ENCODE data around the gene COL23A1.

COL23A1 gene

DNA sequence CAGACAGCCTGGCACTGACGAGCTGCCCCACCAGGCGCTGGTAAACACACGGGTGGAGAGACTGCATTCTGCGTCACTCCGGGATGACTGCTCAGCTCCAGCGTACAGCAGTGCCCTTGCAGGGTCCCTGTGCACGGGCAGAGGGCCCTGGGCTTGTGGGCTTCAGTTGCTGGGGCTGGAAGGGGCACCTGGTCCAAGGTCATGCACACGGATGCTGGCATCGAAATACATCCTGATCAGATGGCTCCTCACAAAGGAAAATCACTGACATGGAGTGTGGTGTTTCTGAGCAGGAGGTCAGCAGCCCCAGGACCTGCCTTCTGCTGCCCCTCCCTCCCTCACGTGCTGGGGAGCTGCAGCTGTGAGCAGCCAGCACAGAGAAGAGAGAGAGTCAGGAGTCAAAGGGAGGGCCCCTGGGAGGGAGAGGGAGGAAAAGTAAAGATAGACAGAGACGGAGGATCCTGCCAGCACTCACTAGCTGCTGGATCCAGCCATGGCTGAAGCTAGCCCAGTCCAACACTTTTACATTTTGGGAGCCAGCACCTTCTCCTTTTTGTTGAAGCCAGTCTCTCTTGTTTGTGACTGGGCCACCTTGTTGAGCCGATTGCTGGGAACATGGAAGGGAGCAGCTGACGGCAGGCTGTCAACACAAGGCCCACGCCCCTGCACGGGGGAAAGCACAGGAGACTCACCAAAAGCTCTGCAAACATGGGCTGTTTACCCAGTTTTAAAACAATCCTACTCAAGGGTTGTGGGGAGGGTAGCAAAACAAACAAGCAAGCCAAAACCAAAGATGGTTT lies 191.1 kb downstream of the COL23A1 start:
- H3K4me3 ChIP-seq (ENCODE audit: low read depth, low read length), result no peak overlapping the region
- TF ChIP-seq ZBTB20 (tag by site-specific recombination; IDR thresholded peaks at IDR 0.05) (no peak), ZIC2 (tag by site-specific recombination; IDR thresholded peaks at IDR 0.05) (peak; percentile 29; the same call in 1 of the 2 replicates)
- ChIA-PET CTCF (no interaction called here), POLR2A (no interaction called here)
- H3K27ac ChIP-seq (ENCODE audit: extremely low read depth, low read depth, low read length), result no peak overlapping the region
- no peaks in the 10 kb centered on the region for H3K4me1 ChIP-seq (ENCODE audit: control insufficient read depth, insufficient read depth, low read length)
- no peaks in the 10 kb centered on the region for H3K9me3 ChIP-seq (ENCODE audit: control insufficient read depth, insufficient read depth, low read depth, low read length)
- H3K36me3 ChIP-seq (ENCODE audit: control insufficient read depth in 2 of 2, insufficient read depth in 1 of 2, low read length in 2 of 2), result no peaks in the 10 kb centered on the region

GRCh38 chr5:178396796-178397720 lies 193.1 kb downstream of the COL23A1 start:
- H3K4me1 ChIP-seq (ENCODE audit: control insufficient read depth, insufficient read depth, low read length), result no peaks in the 10 kb centered on the region
- H3K9me3 ChIP-seq (ENCODE audit: control insufficient read depth, insufficient read depth, low read depth, low read length), result no peaks in the 10 kb centered on the region
- H3K4me3 ChIP-seq (ENCODE audit: low read depth, low read length), result no peak overlapping the region
- H3K36me3 ChIP-seq (ENCODE audit: control insufficient read depth in 2 of 2, insufficient read depth in 1 of 2, low read length in 2 of 2), result no peaks in the 10 kb centered on the region
- ChIA-PET CTCF (no interaction called here), POLR2A (no interaction called here)
- TF ChIP-seq PATZ1 (tag by site-specific recombination; IDR thresholded peaks at IDR 0.05), result no peak
- no peak for TF ChIP-seq ZFHX2 (tag by site-specific recombination; conservative IDR thresholded peaks at IDR 0.05)
- no peak for TF ChIP-seq ZNF626 (tag by site-specific recombination; IDR thresholded peaks at IDR 0.05)
- no peak for TF ChIP-seq GFI1B (tag by site-specific recombination; IDR thresholded peaks at IDR 0.05)
- TF ChIP-seq ZNF174 (tag by site-specific recombination; IDR thresholded peaks at IDR 0.05), result no peak
- TF ChIP-seq ZSCAN30 (tag by site-specific recombination; IDR thresholded peaks at IDR 0.05), result no peak
- TF ChIP-seq OSR2 (tag by site-specific recombination; IDR thresholded peaks at IDR 0.05), result no peak
- TF ChIP-seq MYNN (tag by site-specific recombination; IDR thresholded peaks at IDR 0.05; ENCODE audit: borderline replicate concordance), result no peak
- TF ChIP-seq ZBTB48 (tag by site-specific recombination; IDR thresholded peaks at IDR 0.05), result no peak
- no peak for TF ChIP-seq ZNF692 (tag by site-specific recombination; IDR thresholded peaks at IDR 0.05)
- H3K27ac ChIP-seq (ENCODE audit: extremely low read depth, low read depth, low read length), result no peak overlapping the region

- H3K4me1 ChIP-seq (ENCODE audit: control insufficient read depth, insufficient read depth, low read length), result no peaks in the 10 kb centered on the region
- ChIA-PET CTCF (interaction anchor here (0.6 kb wide), 1 partner anchor 89 kb away, joined by 8 read pairs; no protein-coding TSS in a partner anchor), POLR2A (interaction anchor here (0.6 kb wide), 1 partner anchor 11 kb away, joined by 4 read pairs; no protein-coding TSS in a partner anchor)
- H3K9me3 ChIP-seq (ENCODE audit: control insufficient read depth, insufficient read depth, low read depth, low read length), result no peaks in the 10 kb centered on the region
- no peak overlapping the region for H3K27ac ChIP-seq (ENCODE audit: extremely low read depth, low read depth, low read length)
- no peak overlapping the region for H3K4me3 ChIP-seq (ENCODE audit: low read depth, low read length)
- no peaks in the 10 kb centered on the region for H3K36me3 ChIP-seq (ENCODE audit: control insufficient read depth in 2 of 2, insufficient read depth in 1 of 2, low read length in 2 of 2)
- no peak for TF ChIP-seq ZNF621 (tag by site-specific recombination; IDR thresholded peaks at IDR 0.05)
- TF ChIP-seq, protein P1, sequence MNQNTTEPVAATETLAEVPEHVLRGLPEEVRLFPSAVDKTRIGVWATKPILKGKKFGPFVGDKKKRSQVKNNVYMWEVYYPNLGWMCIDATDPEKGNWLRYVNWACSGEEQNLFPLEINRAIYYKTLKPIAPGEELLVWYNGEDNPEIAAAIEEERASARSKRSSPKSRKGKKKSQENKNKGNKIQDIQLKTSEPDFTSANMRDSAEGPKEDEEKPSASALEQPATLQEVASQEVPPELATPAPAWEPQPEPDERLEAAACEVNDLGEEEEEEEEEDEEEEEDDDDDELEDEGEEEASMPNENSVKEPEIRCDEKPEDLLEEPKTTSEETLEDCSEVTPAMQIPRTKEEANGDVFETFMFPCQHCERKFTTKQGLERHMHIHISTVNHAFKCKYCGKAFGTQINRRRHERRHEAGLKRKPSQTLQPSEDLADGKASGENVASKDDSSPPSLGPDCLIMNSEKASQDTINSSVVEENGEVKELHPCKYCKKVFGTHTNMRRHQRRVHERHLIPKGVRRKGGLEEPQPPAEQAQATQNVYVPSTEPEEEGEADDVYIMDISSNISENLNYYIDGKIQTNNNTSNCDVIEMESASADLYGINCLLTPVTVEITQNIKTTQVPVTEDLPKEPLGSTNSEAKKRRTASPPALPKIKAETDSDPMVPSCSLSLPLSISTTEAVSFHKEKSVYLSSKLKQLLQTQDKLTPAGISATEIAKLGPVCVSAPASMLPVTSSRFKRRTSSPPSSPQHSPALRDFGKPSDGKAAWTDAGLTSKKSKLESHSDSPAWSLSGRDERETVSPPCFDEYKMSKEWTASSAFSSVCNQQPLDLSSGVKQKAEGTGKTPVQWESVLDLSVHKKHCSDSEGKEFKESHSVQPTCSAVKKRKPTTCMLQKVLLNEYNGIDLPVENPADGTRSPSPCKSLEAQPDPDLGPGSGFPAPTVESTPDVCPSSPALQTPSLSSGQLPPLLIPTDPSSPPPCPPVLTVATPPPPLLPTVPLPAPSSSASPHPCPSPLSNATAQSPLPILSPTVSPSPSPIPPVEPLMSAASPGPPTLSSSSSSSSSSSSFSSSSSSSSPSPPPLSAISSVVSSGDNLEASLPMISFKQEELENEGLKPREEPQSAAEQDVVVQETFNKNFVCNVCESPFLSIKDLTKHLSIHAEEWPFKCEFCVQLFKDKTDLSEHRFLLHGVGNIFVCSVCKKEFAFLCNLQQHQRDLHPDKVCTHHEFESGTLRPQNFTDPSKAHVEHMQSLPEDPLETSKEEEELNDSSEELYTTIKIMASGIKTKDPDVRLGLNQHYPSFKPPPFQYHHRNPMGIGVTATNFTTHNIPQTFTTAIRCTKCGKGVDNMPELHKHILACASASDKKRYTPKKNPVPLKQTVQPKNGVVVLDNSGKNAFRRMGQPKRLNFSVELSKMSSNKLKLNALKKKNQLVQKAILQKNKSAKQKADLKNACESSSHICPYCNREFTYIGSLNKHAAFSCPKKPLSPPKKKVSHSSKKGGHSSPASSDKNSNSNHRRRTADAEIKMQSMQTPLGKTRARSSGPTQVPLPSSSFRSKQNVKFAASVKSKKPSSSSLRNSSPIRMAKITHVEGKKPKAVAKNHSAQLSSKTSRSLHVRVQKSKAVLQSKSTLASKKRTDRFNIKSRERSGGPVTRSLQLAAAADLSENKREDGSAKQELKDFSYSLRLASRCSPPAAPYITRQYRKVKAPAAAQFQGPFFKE (tag by site-specific recombination; IDR thresholded peaks at IDR 0.05; ENCODE audit: borderline replicate concordance), result no peak
These were observed 196.1 kb downstream of the COL23A1 start for GRCh38 chr5:178394074-178394473.

All from HEK293 (cell line).